Stimulated activated CD8-positive, alpha-beta memory T cell treated with anti-CD3 and anti-CD28 coated beads, Interleukin-12 subunit alpha, Interleukin-12 subunit beta, amount 100 ng/mL, for 24 hours (primary cell): ENCODE measurements around the gene DPEP1.
"Not testable (repeated sequence)": the region's sequence is repeated elsewhere in the genome, so short reads cannot be mapped to it uniquely, and the experiment has no call there.

Experiments
- DNase-seq: peaks from one replicate; pipeline ENCODE4 v3.0.0-alpha.2; 2020; ENCODE audit errors: extremely low read depth

DPEP1 gene

DNA sequence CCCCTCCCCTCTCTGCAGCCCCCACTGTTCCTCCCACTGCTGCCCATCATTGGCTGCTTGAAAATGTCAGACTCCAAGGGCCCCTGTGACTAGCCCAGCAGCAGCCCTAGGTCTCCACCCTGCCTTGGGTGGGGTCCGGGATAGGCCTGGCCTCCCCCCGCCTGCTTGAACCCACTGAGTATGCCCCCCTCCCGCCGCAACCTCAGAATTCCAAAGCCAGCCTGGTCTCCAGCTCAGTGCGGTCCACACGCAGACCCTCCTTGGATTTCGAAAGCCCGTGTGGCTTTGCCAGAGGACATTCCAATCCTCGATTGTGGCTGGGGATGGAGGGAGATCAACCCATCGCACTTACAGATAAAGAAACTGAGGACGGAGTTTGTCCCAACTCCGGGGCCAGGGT is 6.4 kb downstream of the DPEP1 start:
- no peak for DNase-seq

DNA sequence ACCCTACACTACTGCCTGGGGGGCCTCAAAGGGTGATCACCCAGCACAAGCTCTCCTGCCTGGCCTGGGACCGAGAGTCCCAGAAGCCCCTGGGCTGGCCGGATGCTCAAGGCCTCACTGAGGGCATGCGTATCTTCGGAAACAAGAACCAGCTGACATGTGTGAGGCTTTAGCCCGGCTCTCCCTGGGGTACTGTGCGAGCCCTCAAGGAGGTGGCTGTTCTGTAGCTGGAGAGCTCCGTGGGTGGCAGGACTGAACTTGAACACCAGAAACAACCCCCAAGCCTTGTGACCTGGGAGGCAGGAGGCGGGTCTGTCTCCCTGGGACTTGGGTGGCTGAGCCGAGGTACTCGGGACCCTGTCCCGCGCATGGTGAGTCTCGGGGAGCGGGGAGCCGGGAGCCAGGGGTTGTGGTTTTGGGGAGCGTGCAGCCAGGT is 7.0 kb downstream of the DPEP1 start:
- no peak for DNase-seq

DNA sequence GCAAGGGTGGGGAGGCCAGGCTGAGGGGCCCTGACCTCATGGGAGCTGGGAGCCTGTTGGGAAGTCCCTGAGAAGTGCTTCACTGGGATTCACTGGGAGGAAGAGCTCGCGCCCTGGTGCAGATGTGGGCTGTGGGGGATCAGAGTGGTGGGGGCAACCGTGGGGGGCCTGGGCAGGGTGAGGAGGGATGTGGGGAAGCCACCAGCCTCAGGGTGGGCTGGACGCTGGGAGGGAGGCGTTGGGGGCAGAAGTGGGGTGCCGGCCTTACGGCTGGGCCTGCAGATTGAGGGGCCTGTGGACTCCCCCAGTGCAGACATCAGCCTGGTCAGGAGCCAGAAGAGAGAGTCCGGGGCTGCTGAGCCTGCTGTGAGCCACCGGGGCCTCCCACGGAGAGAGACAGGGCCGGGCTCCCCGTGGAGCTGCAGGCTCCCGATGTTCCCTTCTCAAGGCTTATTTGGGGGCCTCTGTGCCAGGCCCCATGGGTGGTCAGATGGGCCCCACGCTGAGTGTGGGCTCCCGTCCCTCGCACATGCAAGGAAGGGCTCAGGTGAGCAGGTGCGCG is 7.8 kb downstream of the DPEP1 start:
- no peak for DNase-seq

GRCh38 chr16:89621698-89622409 is 8.4 kb downstream of the DPEP1 start:
- DNase-seq, result no peak

DNA sequence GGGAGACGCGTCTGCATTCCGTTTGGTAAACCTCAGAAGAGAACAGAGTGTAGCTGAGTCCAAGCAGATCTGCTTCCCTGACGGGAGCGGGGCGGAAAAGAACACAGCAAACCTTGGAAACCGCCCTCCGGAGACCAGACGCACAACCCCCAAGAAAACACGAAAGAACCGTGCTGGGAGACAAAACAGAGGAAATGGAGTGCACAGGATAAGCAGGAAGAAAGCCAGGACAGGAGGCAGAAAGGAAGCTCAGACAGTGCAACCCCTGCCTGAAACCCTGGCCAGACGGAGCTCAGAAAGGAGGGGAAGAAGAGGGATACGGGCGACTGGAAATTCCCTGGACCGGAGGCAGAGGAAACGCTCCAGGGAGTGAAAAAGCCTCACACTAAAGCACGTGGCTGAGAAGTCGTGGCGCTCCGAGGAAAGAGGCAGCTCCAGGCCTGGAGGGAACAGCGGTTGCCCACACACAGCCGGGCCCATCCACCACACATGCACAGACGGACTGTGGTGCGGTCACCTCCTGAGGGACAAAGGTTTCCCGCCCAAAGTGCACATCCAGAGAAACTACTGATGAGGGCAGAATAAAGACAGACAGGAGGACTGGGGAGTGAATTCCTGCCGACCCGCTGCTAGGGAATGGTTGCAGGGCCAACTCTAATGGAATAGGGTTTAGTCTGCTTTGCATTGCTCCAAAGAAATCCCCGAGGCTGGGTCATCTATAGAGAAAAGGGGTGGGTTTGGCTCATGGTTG is 10.2 kb downstream of the DPEP1 start:
- no peak for DNase-seq

GRCh38 chr16:89624777-89625761 is 11.6 kb downstream of the DPEP1 start:
- DNase-seq, result no peak

GRCh38 chr16:89629827-89630610 is 16.6 kb downstream of the DPEP1 start:
- DNase-seq, result no peak

GRCh38 chr16:89633064-89633631 is 19.7 kb downstream of the DPEP1 start:
- no peak for DNase-seq

GRCh38 chr16:89634463-89635385 is 21.3 kb downstream of the DPEP1 start:
- not testable (repeated sequence) for DNase-seq

GRCh38 chr16:89636663-89637062 is 23.2 kb downstream of the DPEP1 start:
- no peak for DNase-seq

GRCh38 chr16:89637379-89637778 is 23.9 kb downstream of the DPEP1 start:
- DNase-seq, result no peak

DNA sequence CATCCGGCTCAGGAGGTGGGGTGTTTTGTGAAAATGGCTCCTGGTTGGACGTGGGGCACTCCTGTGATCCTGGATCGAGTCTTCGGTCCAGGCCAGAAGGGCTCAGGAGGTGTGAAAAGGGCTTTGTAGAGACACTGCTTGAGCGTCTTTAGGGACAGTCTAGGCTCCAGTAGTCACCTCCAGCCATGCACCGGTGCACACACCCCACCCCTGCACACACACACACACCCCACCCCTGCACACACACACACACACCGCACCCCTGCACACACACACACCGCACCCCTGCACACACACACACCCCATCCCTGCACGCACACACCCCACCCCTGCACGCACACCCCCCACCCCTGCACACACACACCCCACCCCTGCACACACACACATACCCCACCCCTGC is 25.0 kb downstream of the DPEP1 start:
- no peak for DNase-seq

- no peak for DNase-seq
Observed at GRCh38 chr16:89639385-89639784, 25.9 kb downstream of the DPEP1 start.

GRCh38 chr16:89641458-89642119 is 28.1 kb downstream of the DPEP1 start:
- no peak for DNase-seq

DNA sequence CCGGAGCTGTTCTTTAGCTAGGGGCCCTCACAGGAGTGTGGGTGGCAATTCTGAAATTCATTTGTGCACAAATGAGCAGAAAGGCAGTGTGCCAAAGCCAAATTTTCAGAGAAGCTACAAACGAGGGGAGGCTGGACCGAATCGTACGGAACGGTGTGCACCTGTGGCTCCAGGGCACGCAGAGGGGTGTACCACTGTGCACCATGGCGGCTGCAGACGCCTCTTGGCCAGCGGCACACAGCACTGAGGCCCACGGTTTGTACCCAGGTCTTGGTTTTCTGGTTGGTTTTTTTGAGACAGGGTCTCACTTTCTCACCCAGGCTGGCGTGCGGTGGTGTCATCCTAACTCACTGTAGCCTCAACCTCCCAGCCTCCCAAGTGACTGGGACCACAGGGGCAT is 29.1 kb downstream of the DPEP1 start:
- no peak for DNase-seq

- no peak for DNase-seq
Observed at GRCh38 chr16:89643769-89644300, 30.4 kb downstream of the DPEP1 start.

DNA sequence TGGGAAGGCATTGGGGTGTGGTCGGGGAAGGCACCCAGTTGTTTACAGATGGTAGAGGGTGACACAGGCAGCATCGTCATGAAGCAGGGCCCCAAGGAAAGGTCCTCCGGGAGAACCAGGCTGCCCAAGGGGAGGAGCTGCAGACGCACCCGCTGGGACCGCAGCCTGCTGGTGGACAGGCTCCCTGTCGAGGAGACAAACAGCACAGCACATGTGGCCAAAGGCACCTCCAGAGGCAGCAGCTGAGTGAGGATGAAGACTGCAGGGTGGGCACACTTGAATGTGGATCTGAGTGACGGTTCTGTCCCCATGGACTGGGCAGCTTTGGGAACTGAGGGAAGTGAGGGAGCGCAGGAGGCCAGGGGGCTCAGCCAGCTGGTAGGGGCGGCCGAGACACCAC is 31.7 kb downstream of the DPEP1 start:
- DNase-seq, result no peak

GRCh38 chr16:89646270-89646669 is 32.8 kb downstream of the DPEP1 start:
- no peak for DNase-seq

DNA sequence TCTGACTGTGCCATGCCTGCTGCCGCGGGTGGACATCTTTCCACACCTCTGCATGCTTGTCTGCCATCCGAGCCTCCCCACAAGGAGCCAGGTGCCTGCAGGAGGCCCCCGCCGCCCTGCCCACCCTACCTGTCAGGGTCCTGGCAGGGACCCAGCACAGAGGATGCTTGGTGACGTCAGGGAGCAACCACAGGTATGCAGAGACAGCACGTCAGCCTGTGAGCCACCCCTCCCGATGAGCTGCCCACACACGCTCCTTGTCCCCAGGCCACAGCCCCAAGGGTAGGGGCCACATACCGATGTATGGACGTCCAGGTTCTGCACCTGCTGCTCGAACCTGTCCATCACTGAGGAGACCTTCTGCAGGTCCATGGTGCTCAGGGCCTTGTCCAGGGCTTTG is 33.5 kb downstream of the DPEP1 start:
- DNase-seq, result no peak
